ENCODE data around the gene TRMT6. TPM values are rescaled to one million over a fixed set of nuclear protein-coding genes. Genes with fewer than 3 reads are reported as not detected.

Gene TRMT6
- polyA plus RNA-seq, 2 of the 4 experiments (the other 2 are of a cell fraction) = 37.4 to 43.1 TPM

DNA sequence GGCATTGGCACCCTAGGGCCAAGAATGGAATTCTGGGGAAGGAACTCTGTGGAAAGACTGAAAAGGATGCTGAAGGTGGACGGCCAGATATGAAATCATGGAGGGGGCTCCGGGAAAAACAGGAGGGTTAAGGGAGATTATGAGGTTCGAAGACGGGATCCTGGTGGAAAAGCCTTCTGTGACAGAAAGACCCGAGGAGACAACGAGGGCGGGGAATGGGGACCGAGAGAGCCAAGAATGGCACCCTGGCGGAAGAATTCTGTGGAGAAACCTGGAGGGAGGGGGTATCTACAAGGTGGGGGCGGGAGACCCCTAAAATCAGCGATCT, 426 bp downstream of the TRMT6 start:
- ChIA-PET CTCF (no interaction called here), POLR2A (no interaction called here)
- Histone ChIP-seq H3K27ac (peak overlapping the region; percentile 93 to 94), H3K9me3 (no peaks in the 10 kb centered on the region), H3K4me2 (peak overlapping the region; percentile 99), H3K4me3 (peak overlapping the region; percentile 93), H3K4me1 (peaks cover 38% of the 10 kb centered on the region)
- FAIRE-seq (no peak), DNase-seq (ENCODE audit: low read depth in 1 of 2, low spot score in 1 of 2) (peak in 1 of 2 experiments; percentile 49), ATAC-seq (peak in 1 of 2 experiments; percentile 55; a peak in 4 of 6 replicates)
- TF ChIP-seq TP53 (CRISPR knock-in tag; IDR thresholded peaks at IDR 0.05) = no peak
- no peak for TF ChIP-seq RNF2 (IDR thresholded peaks at IDR 0.05; ENCODE audit: borderline replicate concordance, low read depth)
- TF ChIP-seq, protein P1, sequence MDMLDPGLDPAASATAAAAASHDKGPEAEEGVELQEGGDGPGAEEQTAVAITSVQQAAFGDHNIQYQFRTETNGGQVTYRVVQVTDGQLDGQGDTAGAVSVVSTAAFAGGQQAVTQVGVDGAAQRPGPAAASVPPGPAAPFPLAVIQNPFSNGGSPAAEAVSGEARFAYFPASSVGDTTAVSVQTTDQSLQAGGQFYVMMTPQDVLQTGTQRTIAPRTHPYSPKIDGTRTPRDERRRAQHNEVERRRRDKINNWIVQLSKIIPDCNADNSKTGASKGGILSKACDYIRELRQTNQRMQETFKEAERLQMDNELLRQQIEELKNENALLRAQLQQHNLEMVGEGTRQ (IDR thresholded peaks at IDR 0.05) = no peak
- under 1% methylated on average over 11 of the region's 11 CpGs for WGBS (ENCODE audit: missing lambda C conversion rate)

DNA sequence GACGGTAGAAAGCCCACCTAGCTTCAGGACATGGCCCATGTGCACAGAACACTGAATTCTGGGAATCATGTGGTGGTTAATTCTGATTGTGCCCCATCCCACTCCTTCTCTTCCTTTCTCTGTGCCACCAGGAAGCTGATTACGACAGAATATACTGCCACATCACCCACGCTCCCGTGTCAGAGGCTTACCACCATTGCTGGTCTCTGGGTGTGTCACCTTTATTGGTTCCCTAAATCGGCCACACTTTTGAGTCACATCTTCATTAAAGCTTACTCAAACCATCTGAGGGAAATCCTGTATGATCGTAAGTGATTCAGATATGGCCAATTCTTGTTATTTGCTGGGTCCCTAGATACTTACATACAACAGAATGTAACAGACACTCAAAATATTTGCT, 3.1 kb downstream of the TRMT6 start:
- TF ChIP-seq NR3C1 (IDR thresholded peaks at IDR 0.05) = no peak
- no peak for TF ChIP-seq RCOR1 (IDR thresholded peaks at IDR 0.05; ENCODE audit: low read depth, low read length)
- no peak for TF ChIP-seq CEBPB (IDR thresholded peaks at IDR 0.05)
- TF ChIP-seq, protein P2, sequence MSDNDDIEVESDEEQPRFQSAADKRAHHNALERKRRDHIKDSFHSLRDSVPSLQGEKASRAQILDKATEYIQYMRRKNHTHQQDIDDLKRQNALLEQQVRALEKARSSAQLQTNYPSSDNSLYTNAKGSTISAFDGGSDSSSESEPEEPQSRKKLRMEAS (IDR thresholded peaks at IDR 0.05) = no peak
- no peak for TF ChIP-seq GATA3 (IDR thresholded peaks at IDR 0.05; ENCODE audit: borderline replicate concordance)
- TF ChIP-seq ZC3H11A (IDR thresholded peaks at IDR 0.05) = no peak
- TF ChIP-seq TFCP2L1 (CRISPR knock-in tag; IDR thresholded peaks at IDR 0.05) = no peak
- TF ChIP-seq NPAS2 (CRISPR knock-in tag; IDR thresholded peaks at IDR 0.05; ENCODE audit: borderline replicate concordance) = no peak
- no peak for TF ChIP-seq FOSB (CRISPR knock-in tag; IDR thresholded peaks at IDR 0.05)
- TF ChIP-seq EHMT2 (IDR thresholded peaks at IDR 0.05; ENCODE audit: low read depth) = no peak
- TF ChIP-seq, protein P3, sequence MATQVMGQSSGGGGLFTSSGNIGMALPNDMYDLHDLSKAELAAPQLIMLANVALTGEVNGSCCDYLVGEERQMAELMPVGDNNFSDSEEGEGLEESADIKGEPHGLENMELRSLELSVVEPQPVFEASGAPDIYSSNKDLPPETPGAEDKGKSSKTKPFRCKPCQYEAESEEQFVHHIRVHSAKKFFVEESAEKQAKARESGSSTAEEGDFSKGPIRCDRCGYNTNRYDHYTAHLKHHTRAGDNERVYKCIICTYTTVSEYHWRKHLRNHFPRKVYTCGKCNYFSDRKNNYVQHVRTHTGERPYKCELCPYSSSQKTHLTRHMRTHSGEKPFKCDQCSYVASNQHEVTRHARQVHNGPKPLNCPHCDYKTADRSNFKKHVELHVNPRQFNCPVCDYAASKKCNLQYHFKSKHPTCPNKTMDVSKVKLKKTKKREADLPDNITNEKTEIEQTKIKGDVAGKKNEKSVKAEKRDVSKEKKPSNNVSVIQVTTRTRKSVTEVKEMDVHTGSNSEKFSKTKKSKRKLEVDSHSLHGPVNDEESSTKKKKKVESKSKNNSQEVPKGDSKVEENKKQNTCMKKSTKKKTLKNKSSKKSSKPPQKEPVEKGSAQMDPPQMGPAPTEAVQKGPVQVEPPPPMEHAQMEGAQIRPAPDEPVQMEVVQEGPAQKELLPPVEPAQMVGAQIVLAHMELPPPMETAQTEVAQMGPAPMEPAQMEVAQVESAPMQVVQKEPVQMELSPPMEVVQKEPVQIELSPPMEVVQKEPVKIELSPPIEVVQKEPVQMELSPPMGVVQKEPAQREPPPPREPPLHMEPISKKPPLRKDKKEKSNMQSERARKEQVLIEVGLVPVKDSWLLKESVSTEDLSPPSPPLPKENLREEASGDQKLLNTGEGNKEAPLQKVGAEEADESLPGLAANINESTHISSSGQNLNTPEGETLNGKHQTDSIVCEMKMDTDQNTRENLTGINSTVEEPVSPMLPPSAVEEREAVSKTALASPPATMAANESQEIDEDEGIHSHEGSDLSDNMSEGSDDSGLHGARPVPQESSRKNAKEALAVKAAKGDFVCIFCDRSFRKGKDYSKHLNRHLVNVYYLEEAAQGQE (IDR thresholded peaks at IDR 0.05) = no peak
- no peak for TF ChIP-seq EHF (CRISPR knock-in tag; IDR thresholded peaks at IDR 0.05)
- ATAC-seq (no peak), DNase-seq (ENCODE audit: low read depth in 1 of 2, low spot score in 1 of 2) (no peak), FAIRE-seq (peak; percentile 43)
- Histone ChIP-seq H3K27ac (no peak overlapping the region; a peak in 1 of 6 replicates), H3K9me3 (no peaks in the 10 kb centered on the region), H3K4me2 (no peak overlapping the region), H3K4me3 (no peak overlapping the region), H3K4me1 (peaks cover 38% of the 10 kb centered on the region)
- CTCF ChIA-PET = interaction anchor here (0.7 to 2.8 kb wide), 6 partner anchors 9 to 417 kb away, joined by 3 to 16 read pairs (median 3); no protein-coding TSS in a partner anchor
- WGBS (ENCODE audit: missing lambda C conversion rate) = 89% methylated on average over 6 of the region's 6 CpGs
- POLR2A ChIA-PET = no interaction called here

DNA sequence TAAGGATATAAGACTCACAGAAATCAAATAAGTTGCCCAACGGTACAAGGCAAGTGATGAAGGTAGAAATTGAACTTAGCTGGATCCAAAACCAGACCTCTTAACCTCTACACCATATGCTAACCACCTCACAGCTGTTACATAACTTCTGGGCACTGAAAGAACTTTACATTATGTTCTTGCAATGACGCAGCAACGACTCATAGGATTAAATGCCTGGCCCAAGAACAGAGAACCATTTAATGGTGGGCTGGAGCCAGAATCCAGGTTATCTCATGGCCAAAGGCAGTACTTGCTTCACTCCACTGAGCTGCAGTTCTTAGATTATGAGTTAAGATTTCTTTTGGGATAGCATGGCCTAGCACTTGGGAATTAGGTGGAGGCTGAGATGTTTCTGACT, 4.4 kb downstream of the TRMT6 start:
- FAIRE-seq (no peak), DNase-seq (ENCODE audit: low read depth in 1 of 2, low spot score in 1 of 2) (peak in 1 of 2 experiments; percentile 27), ATAC-seq (no peak)
- POLR2A ChIA-PET = no interaction called here
- peak overlapping the region in 1 of 2 experiments; percentile 26; a peak in 1 of 6 replicates for H3K27ac ChIP-seq
- peak overlapping the region; percentile 11; the same call in 1 of the 3 replicates for H3K4me2 ChIP-seq
- peaks cover 30% of the 10 kb centered on the region for H3K4me1 ChIP-seq
- H3K9me3 ChIP-seq = no peaks in the 10 kb centered on the region
- no peak for TF ChIP-seq FOSL2 (IDR thresholded peaks at IDR 0.05)
- peak; percentile 45 for TF ChIP-seq FOSL2 (CRISPR knock-in tag; IDR thresholded peaks at IDR 0.05)
- TF ChIP-seq RARB (CRISPR knock-in tag; IDR thresholded peaks at IDR 0.05) = no peak
- 0 out of 4 replicates have a peak, but pooled peaks of 1 of the 2 experiments have one; percentile 15 for TF ChIP-seq CEBPB (IDR thresholded peaks at IDR 0.05)
- TF ChIP-seq ZC3H11A (IDR thresholded peaks at IDR 0.05) = no peak
- TF ChIP-seq JUNB (IDR thresholded peaks at IDR 0.05) = peak; percentile 41; the same call in 1 of the 2 replicates
- CTCF ChIA-PET = interaction anchor here (1.3 to 2.7 kb wide), 4 partner anchors 8 to 431 kb away, joined by 3 to 16 read pairs (median 8); no protein-coding TSS in a partner anchor
- 68% methylated on average over 3 of the region's 3 CpGs for WGBS (ENCODE audit: missing lambda C conversion rate)
- H3K4me3 ChIP-seq = no peak overlapping the region

Data from A549 (cell line).